Colon (tissue), 2 donors: ENCODE results near the gene LLGL1.

ENCODE experiments used
- FAIRE-seq: peaks from 2 replicates; lab custom pipeline; 2012; peaks lifted over from hg19 to GRCh38; lab: Jason Lieb, UNC
- donor health status: control.
- donor health status: control.

The LLGL1 gene

DNA sequence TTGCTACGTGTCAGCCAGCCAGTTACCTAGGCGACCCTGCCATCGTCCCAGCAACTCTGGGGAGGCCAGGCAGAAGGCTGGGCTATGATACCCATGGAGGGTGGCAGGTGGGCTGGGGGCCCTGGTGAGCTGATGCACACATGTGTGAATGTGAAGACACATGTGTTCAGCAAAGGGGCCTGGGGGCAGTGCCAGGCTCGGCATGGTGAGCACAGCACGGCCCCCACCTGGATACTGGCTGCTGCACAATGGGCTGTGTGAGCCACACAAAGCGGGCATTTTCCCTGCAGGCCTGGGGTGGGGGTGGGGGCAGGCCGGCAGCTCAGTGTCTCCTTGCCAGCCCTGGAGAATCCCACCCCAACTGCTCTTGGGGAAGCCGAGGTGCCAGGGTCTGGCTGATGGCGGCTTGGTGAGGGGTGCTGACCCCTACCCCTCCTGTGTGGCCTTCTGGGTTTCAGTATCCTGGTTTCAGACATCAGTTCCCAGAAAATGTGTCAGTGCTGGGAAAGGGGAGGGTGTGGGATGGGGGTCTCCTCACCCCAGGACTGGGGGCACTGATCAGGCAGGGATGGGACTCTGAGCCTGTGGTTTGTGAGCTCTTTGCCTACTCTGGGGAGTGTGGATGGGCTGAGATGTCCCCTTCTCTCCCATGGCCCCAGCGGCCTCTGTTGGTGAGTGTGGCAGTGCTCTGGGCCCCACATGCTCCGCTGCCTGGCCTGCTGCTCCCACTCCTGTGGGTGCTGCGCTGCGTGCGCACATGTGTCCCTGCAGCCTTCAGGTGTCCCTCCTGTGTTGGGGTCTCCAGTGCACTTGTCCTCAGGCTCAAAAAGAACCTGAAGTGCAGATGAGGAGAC lies 5.1 kb downstream of the LLGL1 start:
- no peak for FAIRE-seq

- no peak for FAIRE-seq
Observed at GRCh38 chr17:18231164-18231563, 5.7 kb downstream of the LLGL1 start.

DNA sequence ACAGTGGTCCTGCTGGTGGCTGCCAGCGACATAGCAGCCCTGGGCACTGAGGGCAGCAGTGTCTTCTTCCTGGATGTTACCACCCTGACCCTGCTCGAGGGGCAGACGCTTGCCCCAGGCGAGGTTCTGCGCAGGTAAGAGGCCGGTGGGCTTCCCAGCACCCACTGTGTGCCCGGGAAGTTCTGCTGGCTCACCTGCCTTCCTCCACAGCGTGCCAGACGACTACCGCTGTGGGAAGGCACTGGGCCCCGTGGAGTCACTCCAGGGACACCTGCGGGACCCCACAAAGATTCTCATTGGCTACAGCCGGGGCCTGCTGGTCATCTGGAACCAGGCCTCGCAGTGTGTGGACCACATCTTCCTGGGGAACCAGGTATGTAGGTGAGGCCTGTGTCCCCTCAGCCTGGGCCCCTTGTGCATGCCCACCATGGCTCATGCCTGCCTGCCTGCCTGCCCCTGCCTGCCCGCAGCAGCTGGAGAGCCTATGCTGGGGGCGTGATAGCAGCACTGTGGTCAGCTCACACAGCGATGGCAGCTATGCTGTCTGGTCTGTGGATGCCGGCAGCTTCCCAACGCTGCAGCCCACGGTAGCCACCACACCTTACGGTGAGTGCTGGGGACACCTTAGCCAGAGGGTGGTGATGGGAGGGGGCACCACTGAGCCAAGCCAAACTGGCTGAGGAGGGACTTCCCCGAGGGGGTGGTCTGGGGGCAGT lies 8.5 kb downstream of the LLGL1 start:
- FAIRE-seq = no peak

DNA sequence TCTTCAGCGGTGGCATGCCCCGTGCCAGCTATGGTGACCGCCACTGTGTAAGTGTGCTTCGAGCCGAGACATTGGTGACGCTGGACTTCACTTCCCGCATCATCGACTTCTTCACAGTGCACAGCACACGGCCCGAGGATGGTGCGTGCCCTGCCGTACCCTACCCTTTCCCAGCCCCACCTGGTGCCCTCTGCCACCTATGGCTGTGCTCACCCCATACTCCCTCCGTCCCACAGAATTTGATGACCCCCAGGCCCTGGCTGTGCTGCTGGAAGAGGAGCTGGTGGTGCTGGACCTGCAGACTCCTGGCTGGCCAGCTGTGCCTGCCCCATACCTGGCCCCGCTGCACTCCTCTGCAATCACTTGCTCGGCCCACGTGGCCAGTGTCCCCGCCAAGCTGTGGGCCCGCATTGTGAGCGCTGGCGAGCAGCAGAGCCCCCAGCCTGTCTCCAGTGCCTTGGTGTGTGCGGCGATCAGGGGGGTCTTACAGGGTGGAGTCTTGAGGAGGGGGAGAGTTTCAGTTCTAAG lies 9.5 kb downstream of the LLGL1 start:
- no peak for FAIRE-seq

GRCh38 chr17:18235743-18236256 lies 10.4 kb downstream of the LLGL1 start:
- no peak for FAIRE-seq

GRCh38 chr17:18236494-18236893 lies 11.1 kb downstream of the LLGL1 start:
- FAIRE-seq = no peak

- FAIRE-seq = no peak
Observed at GRCh38 chr17:18237461-18237860, 12.0 kb downstream of the LLGL1 start.

- no peak for FAIRE-seq
Observed at GRCh38 chr17:18238299-18238698, 12.9 kb downstream of the LLGL1 start.

DNA sequence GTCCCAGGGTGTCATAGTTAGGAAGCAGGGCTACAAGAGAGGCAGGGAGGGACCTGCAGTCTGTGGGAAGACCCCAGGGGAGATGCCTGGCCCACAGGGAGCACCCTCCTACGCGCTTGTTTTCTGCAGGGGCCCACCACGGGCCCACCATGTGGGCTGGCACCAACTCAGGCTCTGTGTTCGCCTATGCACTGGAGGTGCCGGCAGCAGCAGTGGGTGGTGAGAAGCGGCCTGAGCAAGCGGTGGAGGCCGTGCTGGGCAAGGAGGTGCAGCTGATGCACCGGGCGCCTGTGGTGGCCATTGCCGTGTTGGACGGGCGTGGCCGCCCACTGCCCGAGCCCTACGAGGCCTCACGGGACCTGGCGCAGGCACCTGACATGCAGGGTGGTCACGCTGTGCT lies 15.0 kb downstream of the LLGL1 start:
- FAIRE-seq = no peak

GRCh38 chr17:18241229-18241871 lies 15.9 kb downstream of the LLGL1 start:
- no peak for FAIRE-seq

DNA sequence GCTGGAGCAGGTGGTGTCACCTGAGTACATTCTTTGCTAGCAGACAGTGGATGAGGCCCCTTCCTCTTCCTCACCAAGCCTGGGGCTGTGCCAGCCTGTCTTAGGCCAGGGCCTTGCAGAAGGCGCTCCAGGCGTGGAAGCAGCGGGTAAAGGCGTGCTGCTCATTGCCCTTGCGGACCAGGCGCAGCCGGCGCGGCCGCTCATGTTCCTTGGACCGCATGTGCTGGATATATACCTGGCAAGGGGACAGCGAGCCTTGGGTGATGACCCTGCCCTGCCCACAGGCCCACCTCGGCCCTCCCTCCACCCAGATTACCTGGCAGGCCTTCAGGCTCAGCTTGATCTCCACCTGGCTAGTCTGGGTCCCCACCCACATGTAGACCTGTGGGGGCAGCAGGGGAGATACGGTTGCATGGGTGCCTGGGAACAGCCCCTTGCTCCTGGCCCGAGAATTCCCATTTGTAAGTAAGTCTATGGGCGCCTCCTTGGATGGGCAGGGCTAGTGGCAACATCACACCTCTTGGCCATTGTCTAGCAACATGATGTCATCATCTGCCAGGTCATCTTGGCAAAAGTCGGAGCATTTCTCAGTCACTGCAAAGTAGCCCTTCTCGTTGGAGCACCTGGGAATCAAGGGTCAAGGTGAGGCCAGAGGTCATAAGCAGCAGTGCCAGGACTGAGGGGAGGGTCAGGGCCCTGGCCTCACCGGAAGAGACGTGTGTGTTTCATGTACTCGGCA lies 19.8 kb downstream of the LLGL1 start:
- no peak for FAIRE-seq

GRCh38 chr17:18246109-18246725 lies 20.8 kb downstream of the LLGL1 start:
- no peak for FAIRE-seq

DNA sequence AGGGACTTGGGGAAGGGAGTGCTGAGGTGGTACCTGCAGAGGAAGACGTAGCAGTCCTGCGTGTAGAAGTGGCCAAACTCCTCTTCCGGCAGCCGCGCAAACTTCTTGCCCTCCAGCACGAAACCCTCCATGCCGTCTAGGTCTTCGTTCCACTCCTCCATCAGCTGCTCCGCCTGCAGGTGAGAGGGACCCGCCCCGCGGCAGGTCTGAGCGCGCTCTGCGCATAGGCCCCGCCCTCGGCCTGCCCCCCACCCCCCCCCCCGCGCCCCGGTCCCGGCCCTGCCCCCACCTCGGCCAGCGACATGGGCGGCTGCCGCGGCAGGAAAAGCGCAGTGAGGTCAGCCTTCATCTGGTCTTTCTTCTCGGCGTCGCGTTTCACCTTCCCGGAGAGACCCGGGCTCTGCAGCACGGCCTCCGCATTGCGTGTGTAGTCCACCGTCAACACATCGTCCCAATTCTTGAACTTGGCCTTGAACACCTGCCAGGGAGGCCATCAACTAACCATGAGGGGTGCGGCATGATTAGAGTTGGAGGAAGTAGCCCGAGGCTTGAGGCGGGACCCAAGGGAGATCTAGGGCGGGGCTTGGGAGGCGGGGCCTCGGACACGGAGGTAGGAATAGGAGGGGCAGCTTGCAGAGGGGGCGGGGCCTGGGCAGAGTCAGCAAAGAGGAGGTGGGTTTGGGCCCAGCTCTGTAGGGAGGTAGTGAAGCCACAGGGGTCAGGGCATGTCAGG lies 21.6 kb downstream of the LLGL1 start:
- FAIRE-seq = no peak

- no peak for FAIRE-seq
Observed at GRCh38 chr17:18247613-18248001, 22.2 kb downstream of the LLGL1 start.

DNA sequence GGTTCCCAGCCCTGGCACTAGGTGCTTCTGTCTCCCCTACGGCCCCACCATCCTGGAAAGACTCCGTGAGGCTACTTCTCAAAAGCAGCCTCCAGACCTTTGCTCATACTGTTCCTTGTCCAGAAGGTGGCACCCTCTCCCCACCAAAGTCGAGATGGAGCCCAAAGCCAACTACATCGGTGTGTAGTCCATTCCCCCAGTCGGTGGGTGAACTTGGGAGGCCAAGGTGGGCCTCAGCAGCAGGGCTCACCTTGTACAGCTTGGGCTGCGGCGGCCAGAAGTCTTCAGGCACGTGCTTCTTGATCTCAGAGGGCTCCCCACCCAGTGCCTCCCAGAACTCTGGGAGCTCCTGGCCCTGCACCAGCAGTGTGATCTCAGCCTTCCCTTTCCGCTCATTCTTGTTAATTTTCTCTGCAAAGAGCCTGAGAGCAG lies 22.9 kb downstream of the LLGL1 start:
- no peak for FAIRE-seq

DNA sequence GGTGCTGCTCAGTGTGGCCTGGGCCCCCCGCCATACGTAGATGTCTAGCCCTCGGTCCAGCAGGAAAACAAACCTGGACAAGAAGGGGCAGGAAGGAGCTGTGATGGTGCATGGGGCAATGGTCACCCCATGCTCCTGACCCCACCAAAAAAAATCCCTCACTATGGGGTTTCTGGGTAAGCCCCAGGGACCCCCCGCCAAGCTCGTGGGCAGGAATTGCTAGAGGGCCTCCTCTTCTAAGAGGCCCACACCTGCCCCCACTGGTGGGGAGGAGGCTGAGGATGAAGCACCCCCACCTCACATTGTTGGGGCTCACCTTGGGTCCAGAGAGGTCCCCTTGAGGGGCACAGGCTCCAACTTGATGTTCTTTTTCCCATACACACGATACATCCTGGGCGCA lies 23.4 kb downstream of the LLGL1 start:
- FAIRE-seq = no peak

- no peak for FAIRE-seq
Observed at GRCh38 chr17:18250259-18250658, 24.8 kb downstream of the LLGL1 start.

GRCh38 chr17:18250708-18251107 lies 25.3 kb downstream of the LLGL1 start:
- no peak for FAIRE-seq

- FAIRE-seq = no peak
Observed at GRCh38 chr17:18251204-18251603, 25.8 kb downstream of the LLGL1 start.

DNA sequence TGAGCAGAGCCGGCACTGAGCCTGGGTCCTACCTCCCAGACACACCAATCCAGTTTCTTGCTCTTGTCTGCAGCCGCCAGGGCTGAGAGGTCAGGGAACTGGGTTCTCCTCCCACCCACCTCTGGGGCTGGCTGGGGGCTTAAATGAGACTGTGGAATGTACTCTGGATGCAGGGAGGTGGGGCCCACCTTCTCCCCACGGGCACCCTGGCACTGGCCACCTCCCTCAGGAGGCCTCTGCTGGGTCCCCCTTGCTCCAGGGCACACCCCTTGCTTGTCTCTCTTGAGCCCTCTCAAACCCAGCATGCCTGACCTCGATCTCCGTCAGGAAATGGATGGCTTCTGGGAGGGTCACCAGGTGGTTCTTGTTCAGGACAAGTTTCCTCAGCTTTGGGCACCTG lies 26.7 kb downstream of the LLGL1 start:
- no peak for FAIRE-seq
